CD4-positive, alpha-beta T cell treated with Interferon gamma for 1 hour (primary cell): ENCODE measurements around the gene NASP.
A peak's percentile ranks its signal among the peaks of the same experiment; 100 is the strongest.

ENCODE experiments used
- DNase-seq: peaks from one replicate; pipeline ENCODE4 v3.0.0-alpha.2; 2020

The NASP gene

GRCh38 chr1:45621895-45622523 lies 38.2 kb downstream of the NASP start:
- DNase-seq: no peak

GRCh38 chr1:45622524-45623394 lies 38.9 kb downstream of the NASP start:
- no peak for DNase-seq

GRCh38 chr1:45623972-45624371 lies 40.1 kb downstream of the NASP start, which contains the start of gene CCDC17:
Gene CCDC17 (minus strand): TSS chr1:45624054. CDS start chr1:45623909, 145 bp downstream.
- DNase-seq: no peak

- no peak for DNase-seq
These were observed 45.2 kb downstream of the NASP start for GRCh38 chr1:45629035-45629434.

- DNase-seq: no peak
These were observed 46.6 kb downstream of the NASP start for GRCh38 chr1:45630429-45630828.

- no peak for DNase-seq
These were observed 51.4 kb downstream of the NASP start for GRCh38 chr1:45635211-45635610.

- DNase-seq: no peak
These were observed 56.5 kb downstream of the NASP start for GRCh38 chr1:45640293-45640692.

GRCh38 chr1:45643321-45643720 lies 59.5 kb downstream of the NASP start:
- no peak for DNase-seq

GRCh38 chr1:45643978-45644377 lies 60.1 kb downstream of the NASP start:
- DNase-seq: no peak

- no peak for DNase-seq
These were observed 60.8 kb downstream of the NASP start for GRCh38 chr1:45644661-45645060.

GRCh38 chr1:45647248-45648021 lies 63.6 kb downstream of the NASP start:
- peak; percentile 18 for DNase-seq

- no peak for DNase-seq
These were observed 70.9 kb downstream of the NASP start for GRCh38 chr1:45654540-45655280.

- DNase-seq: no peak
These were observed 72.9 kb downstream of the NASP start for GRCh38 chr1:45656573-45657226.

GRCh38 chr1:45658171-45658570 lies 74.3 kb downstream of the NASP start:
- no peak for DNase-seq

- no peak for DNase-seq
These were observed 75.4 kb downstream of the NASP start for GRCh38 chr1:45659222-45659621.

- no peak for DNase-seq
These were observed 76.5 kb downstream of the NASP start for GRCh38 chr1:45660336-45660735.

- DNase-seq: no peak
These were observed 83.0 kb downstream of the NASP start for GRCh38 chr1:45666836-45667235.

GRCh38 chr1:45667321-45668111 lies 83.7 kb downstream of the NASP start:
- DNase-seq: no peak
